GDM1 (cell line): ENCODE results near the gene TSEN2.
"Not testable (repeated sequence)": the region's sequence is repeated elsewhere in the genome, so short reads cannot be mapped to it uniquely, and the experiment has no call there.

Experiments
- DNase-seq: peaks from one replicate; lab custom pipeline; 2025; lab: John Stamatoyannopoulos, UW

The TSEN2 gene

GRCh38 chr3:12472000-12472610 is 12.2 kb upstream of the TSEN2 start:
- no peak for DNase-seq

GRCh38 chr3:12472796-12473195 is 11.5 kb upstream of the TSEN2 start:
- DNase-seq, result no peak

GRCh38 chr3:12473511-12473910 is 10.8 kb upstream of the TSEN2 start:
- no peak for DNase-seq

- DNase-seq, result no peak
Measured at GRCh38 chr3:12476238-12476897, 7.9 kb upstream of the TSEN2 start.

- DNase-seq, result no peak
Measured at GRCh38 chr3:12477256-12477655, 7.0 kb upstream of the TSEN2 start.

GRCh38 chr3:12478326-12478725 is 6.0 kb upstream of the TSEN2 start:
- no peak for DNase-seq

GRCh38 chr3:12479198-12479597 is 5.1 kb upstream of the TSEN2 start:
- not testable (repeated sequence) for DNase-seq

- DNase-seq, result no peak
Measured at GRCh38 chr3:12479919-12480427, 4.3 kb upstream of the TSEN2 start.

GRCh38 chr3:12483410-12483809 is 870 bp upstream of the TSEN2 start:
- no peak for DNase-seq

GRCh38 chr3:12483872-12484197 is 445 bp upstream of the TSEN2 start:
- DNase-seq, result no peak

GRCh38 chr3:12484983-12485327 is 675 bp downstream of the TSEN2 start:
- no peak for DNase-seq

GRCh38 chr3:12486001-12486400 is 1.7 kb downstream of the TSEN2 start:
- no peak for DNase-seq

- no peak for DNase-seq
Measured at GRCh38 chr3:12486916-12487315, 2.6 kb downstream of the TSEN2 start.

- DNase-seq, result no peak
Measured at GRCh38 chr3:12487336-12487735, 3.1 kb downstream of the TSEN2 start.

GRCh38 chr3:12487786-12488185 is 3.5 kb downstream of the TSEN2 start:
- no peak for DNase-seq

GRCh38 chr3:12489368-12489767 is 5.1 kb downstream of the TSEN2 start:
- DNase-seq, result no peak

GRCh38 chr3:12489832-12490231 is 5.6 kb downstream of the TSEN2 start:
- DNase-seq, result no peak

- no peak for DNase-seq
Measured at GRCh38 chr3:12490547-12490946, 6.3 kb downstream of the TSEN2 start.

- DNase-seq, result no peak
Measured at GRCh38 chr3:12495749-12496452, 11.6 kb downstream of the TSEN2 start.

- DNase-seq, result no peak
Measured at GRCh38 chr3:12496453-12496761, 12.1 kb downstream of the TSEN2 start.

GRCh38 chr3:12499474-12499873 is 15.2 kb downstream of the TSEN2 start:
- DNase-seq, result no peak

- DNase-seq, result no peak
Measured at GRCh38 chr3:12501360-12502020, 17.2 kb downstream of the TSEN2 start.
